Keratinocyte (primary cell): ENCODE results near the gene ATP2C1. TPM values are rescaled to one million over a fixed set of nuclear protein-coding genes. Genes with fewer than 3 reads are reported as not detected.

Experiments
- DNase-seq: peaks from one replicate; pipeline ENCODE4 v3.0.0-alpha.2; 2011; ENCODE audit warnings: low read depth, missing footprints, low spot score
- FAIRE-seq: peaks from 2 replicates; lab custom pipeline; 2011; peaks lifted over from hg19 to GRCh38; lab: Jason Lieb, UNC
- H2AFZ ChIP-seq: 2 replicates; pipeline ENCODE4 v1.6.0; 2012; ENCODE audit warnings: low read length, control low read depth, inconsistent platforms; ENCODE audit not compliant: control insufficient read depth
- H3K27ac ChIP-seq: 2 replicates; pipeline ENCODE4 v1.5.1; 2011; ENCODE audit warnings: low read length; ENCODE audit not compliant: control insufficient read depth, insufficient read depth
- H3K27me3 ChIP-seq: 3 replicates; pipeline ENCODE4 v1.6.0; 2011; ENCODE audit warnings: low read length; ENCODE audit not compliant: control insufficient read depth, insufficient read depth; ENCODE audit errors: extremely low read depth
- H3K36me3 ChIP-seq, 2 experiments: 2 replicates in 1 of 2; 3 replicates in 1 of 2; pipeline ENCODE4 v1.5.1; 2011; ENCODE audit warnings: low read length in 2 of 2, mild to moderate bottlenecking in 1 of 2; ENCODE audit not compliant: control insufficient read depth in 2 of 2, insufficient read depth in 2 of 2; ENCODE audit errors: extremely low read depth in 1 of 2
- H3K4me1 ChIP-seq: 3 replicates; pipeline ENCODE4 v1.5.1; 2011; ENCODE audit warnings: low read length; ENCODE audit not compliant: control insufficient read depth, insufficient read depth; ENCODE audit errors: extremely low read depth
- H3K4me2 ChIP-seq: 3 replicates; pipeline ENCODE4 v1.6.0; 2011; ENCODE audit warnings: low read depth, low read length; ENCODE audit not compliant: control insufficient read depth, insufficient read depth; ENCODE audit errors: extremely low read depth
- H3K4me3 ChIP-seq, 3 experiments: fragments of 200-600 bp in 1 of 3; sonication (generic) in 1 of 3; 2 replicates in 2 of 3; 3 replicates in 1 of 3; pipeline ENCODE4 v1.5.1; 2011 to 2016; ENCODE audit warnings: low read length in 3 of 3, mild to moderate bottlenecking in 3 of 3, control low read depth in 2 of 3, inconsistent platforms in 1 of 3, low read depth in 1 of 3, mixed read lengths in 1 of 3, mixed run types in 1 of 3, moderate library complexity in 1 of 3; ENCODE audit not compliant: control insufficient read depth in 2 of 3, insufficient read depth in 2 of 3; ENCODE audit errors: extremely low read depth in 1 of 3
- H3K79me2 ChIP-seq: 2 replicates; pipeline ENCODE4 v1.6.0; 2012; ENCODE audit warnings: low read length; ENCODE audit not compliant: control insufficient read depth, insufficient read depth
- H3K9ac ChIP-seq: 3 replicates; pipeline ENCODE4 v1.6.0; 2011; ENCODE audit warnings: low read length; ENCODE audit not compliant: control insufficient read depth, insufficient read depth; ENCODE audit errors: extremely low read depth
- H3K9me1 ChIP-seq: 3 replicates; pipeline ENCODE4 v1.6.0; 2011; ENCODE audit warnings: low read length; ENCODE audit not compliant: control insufficient read depth, insufficient read depth; ENCODE audit errors: extremely low read depth
- H3K9me3 ChIP-seq: 2 replicates; pipeline ENCODE4 v1.5.1; 2012; ENCODE audit warnings: low read depth, low read length; ENCODE audit not compliant: control insufficient read depth
- H4K20me1 ChIP-seq: 3 replicates; pipeline ENCODE4 v1.6.0; 2011; ENCODE audit warnings: low read length; ENCODE audit not compliant: control insufficient read depth, insufficient read depth; ENCODE audit errors: extremely low read depth
- CTCF ChIP-seq, 3 experiments: IDR thresholded peaks in 1 of 3; conservative IDR thresholded peaks in 1 of 3; optimal IDR thresholded peaks in 1 of 3; 2 replicates in 2 of 3; 3 replicates in 1 of 3; pipeline versions ENCODE3 to v1.5.1; 2011; ENCODE audit warnings: low read length in 3 of 3, mild to moderate bottlenecking in 3 of 3, moderate library complexity in 2 of 3, control low read depth in 1 of 3, inconsistent platforms in 1 of 3; ENCODE audit not compliant: insufficient read depth in 2 of 3; ENCODE audit errors: extremely low read depth in 1 of 3
- EZH2 ChIP-seq: IDR thresholded peaks from one replicate; pipeline ENCODE4 v1.6.1; 2012; ENCODE audit warnings: inconsistent platforms, mild to moderate bottlenecking, low read length, moderate library complexity
- dilution Hi-C: fragments of 300-500 bp; cut with MboI; formaldehyde crosslinking; loops from one replicate; pipeline ENCODE4 v1.7.0; 2020; ENCODE audit warnings: low sequenced_read_pairs; ENCODE audit not compliant: extremely low pct_ligation_motif_present
- polyA plus RNA-seq, 5 experiments: library from polyadenylated mRNA; depleted of rRNA in 3 of 5; stranded (reverse) in 3 of 5; stranded (forward) in 1 of 5; unstranded in 1 of 5; fragments of >200 nt; gene quantifications; 1 replicate in 1 of 5; 2 replicates in 3 of 5; 3 replicates in 1 of 5; pipeline versions ENCODE4 v1.2.1 to v1.2.3, GENCODE V29; 2011 to 2012; ENCODE audit warnings: missing spikeins in 2 of 5, low read depth in 1 of 5, low replicate concordance in 1 of 5

ATP2C1 gene
- polyA plus RNA-seq, 1 donor (not counting 4 experiments of a cell fraction or from before 2014, with no cell fraction given), result 141 TPM

DNA sequence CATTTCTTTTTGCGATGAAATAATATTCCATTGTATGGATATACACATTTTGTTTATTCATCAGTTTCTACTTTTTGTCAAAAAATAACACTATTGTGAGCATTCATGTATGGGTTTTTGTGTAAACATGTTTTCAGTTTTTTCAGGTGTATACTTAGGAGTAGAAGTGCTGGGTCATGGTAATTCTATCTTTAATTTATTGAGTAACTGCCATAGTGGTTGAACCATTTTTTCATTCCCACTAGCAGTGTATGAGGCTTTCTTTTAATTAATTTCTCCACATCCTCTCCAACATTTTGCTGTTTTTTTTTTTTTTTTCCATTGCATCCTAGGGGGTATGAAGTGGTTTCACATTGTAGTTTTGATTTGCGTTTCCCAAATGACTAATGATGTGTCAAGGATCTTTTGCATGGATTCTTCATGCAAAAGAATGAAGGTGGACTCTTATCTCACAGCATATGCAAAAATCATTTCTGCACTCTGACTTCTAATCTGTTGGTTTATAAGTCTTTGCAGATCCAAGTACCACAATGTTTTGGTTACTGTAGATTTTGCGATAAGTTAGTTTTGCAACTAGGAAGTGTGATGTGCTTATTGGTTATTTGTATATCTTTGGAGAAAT is 12.6 kb downstream of the ATP2C1 start:
- no peak overlapping the region for H3K4me3 ChIP-seq
- FAIRE-seq (peak; percentile 69), DNase-seq (no peak)
- no peak overlapping the region for H2AFZ ChIP-seq
- TF ChIP-seq CTCF (optimal IDR thresholded peaks at IDR 0.05 in 1 of 3, IDR thresholded peaks at IDR 0.05 in 1 of 3, conservative IDR thresholded peaks at IDR 0.05 in 1 of 3; ENCODE audit: extremely low read depth in 1 of 3, insufficient read depth in 2 of 3, low read length in 3 of 3) (no peak), EZH2 (no peak)
- no peak overlapping the region for H3K9ac ChIP-seq
- peaks cover 28% of the 10 kb centered on the region for H3K4me1 ChIP-seq
- dilution Hi-C loops, result no loop called here
- H3K9me3 ChIP-seq, result no peaks in the 10 kb centered on the region
- peak overlapping the region; percentile 71 for H3K27ac ChIP-seq
- H3K79me2 ChIP-seq, result peaks cover 84% of the 10 kb centered on the region
- H3K36me3 ChIP-seq, result no peaks in the 10 kb centered on the region
- H3K27me3 ChIP-seq, result no peaks in the 10 kb centered on the region
- no peaks in the 10 kb centered on the region for H3K9me1 ChIP-seq
- H4K20me1 ChIP-seq, result peaks cover 5% of the 10 kb centered on the region
- peak overlapping the region; percentile 46 for H3K4me2 ChIP-seq

DNA sequence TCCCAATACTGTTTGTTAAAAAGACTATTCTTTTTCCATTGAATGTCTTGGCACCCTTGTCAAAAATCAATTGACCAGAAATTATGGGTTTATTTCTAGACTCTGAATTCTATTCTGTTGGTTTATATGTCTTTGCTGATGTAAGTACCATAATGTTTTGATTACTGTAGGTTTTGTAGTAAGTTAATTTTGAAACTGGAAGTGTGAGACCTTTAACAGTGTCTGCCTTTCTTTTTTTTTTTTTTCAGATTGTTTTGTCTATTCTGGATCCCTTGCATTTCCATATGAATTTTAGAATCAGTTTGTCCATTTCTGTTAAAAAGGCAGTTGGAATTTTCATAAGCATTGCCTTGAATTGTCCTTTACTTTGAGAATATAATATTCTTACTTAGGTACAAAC is 13.6 kb downstream of the ATP2C1 start:
- TF ChIP-seq CTCF (optimal IDR thresholded peaks at IDR 0.05 in 1 of 3, IDR thresholded peaks at IDR 0.05 in 1 of 3, conservative IDR thresholded peaks at IDR 0.05 in 1 of 3; ENCODE audit: extremely low read depth in 1 of 3, insufficient read depth in 2 of 3, low read length in 3 of 3) (no peak), EZH2 (no peak)
- peaks cover 5% of the 10 kb centered on the region for H4K20me1 ChIP-seq

More for the DNA sequence above, 13.6 kb downstream of the ATP2C1 start:
- H2AFZ ChIP-seq, result no peak overlapping the region
- no peak overlapping the region for H3K4me2 ChIP-seq
- dilution Hi-C loops, result no loop called here
- H3K9me3 ChIP-seq, result no peaks in the 10 kb centered on the region
- H3K79me2 ChIP-seq, result peaks cover 74% of the 10 kb centered on the region
- no peak overlapping the region for H3K9ac ChIP-seq
- H3K36me3 ChIP-seq, result no peaks in the 10 kb centered on the region
- no peaks in the 10 kb centered on the region for H3K9me1 ChIP-seq
- peaks cover 28% of the 10 kb centered on the region for H3K4me1 ChIP-seq
- no peak for FAIRE-seq
- no peak overlapping the region for H3K4me3 ChIP-seq
- DNase-seq, result no peak
- no peaks in the 10 kb centered on the region for H3K27me3 ChIP-seq
- no peak overlapping the region for H3K27ac ChIP-seq
